ENCODE data around the gene EFTUD2. TPM values are rescaled to one million over a fixed set of nuclear protein-coding genes. Genes with fewer than 3 reads are reported as not detected.

The EFTUD2 gene
- total RNA-seq, 2 experiments from 2014 or later: 175 to 203 TPM

DNA sequence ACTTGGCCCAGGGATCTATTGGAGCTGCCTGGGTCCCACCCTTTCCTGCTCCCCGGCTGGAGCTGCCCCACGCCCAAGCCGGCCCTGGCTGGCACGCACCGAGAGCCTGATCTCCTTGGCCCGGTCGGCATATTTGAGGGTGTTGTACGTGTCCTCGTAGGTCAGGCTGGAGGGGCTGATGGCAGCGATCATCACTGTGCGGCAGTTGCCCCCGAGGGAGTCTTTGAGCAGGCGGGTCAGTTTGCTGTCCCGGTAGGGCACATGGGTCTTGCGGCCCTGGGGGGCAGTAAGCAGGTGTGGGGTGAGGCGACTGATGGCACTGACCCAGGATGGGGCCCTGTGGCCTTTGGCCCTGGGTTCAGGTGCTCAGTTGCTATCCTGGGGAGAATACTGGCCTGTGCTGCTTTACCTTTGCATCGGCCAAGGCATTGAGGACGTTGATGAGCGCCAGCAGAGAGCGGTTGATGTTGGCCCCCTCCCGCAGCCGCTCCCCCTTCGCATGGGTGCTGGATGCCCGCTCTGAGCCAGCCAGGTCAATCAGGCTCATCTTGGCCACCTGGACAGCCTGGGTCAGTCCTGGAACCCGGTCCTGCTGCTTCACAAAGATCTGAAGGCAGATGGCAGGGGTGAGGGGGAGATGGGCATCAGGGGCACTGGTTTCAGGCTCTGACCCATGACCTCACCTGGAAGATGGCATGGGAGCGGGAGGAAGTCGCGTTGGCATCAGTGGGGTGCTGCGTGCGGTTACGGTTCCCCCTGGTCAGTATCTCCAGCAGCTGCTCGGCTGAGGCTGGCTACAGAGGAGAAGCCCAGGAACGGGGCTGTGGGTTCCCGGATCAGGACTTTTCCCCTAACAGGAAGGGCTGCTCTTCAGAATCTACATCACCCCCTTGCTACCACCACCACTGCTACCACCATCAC, 34.8 kb upstream of the EFTUD2 start:
- no peak overlapping the region for H3K27ac Mint-ChIP-seq
- peaks cover 37% of the 10 kb centered on the region for H3K36me3 Mint-ChIP-seq (ENCODE audit: low read depth)
- intact Hi-C loops (cut with DNase I, micrococcal nuclease): no loop called here
- no peak overlapping the region for H3K4me3 Mint-ChIP-seq
- no peaks in the 10 kb centered on the region for H3K27me3 Mint-ChIP-seq
- peaks cover 6% of the 10 kb centered on the region for H3K4me1 Mint-ChIP-seq
- DNase-seq: peak; percentile 0
- POLR2A ChIA-PET: interaction anchor here (0.6 to 0.7 kb wide), 2 partner anchors 19 to 48 kb away, joined by 3 to 4 read pairs; no protein-coding TSS in a partner anchor
- ATAC-seq: no peak
- CTCF ChIA-PET: interaction anchor here (0.6 kb wide), 1 partner anchor 52 kb away, joined by 3 read pairs; no protein-coding TSS in a partner anchor
- no peaks in the 10 kb centered on the region for H3K9me3 Mint-ChIP-seq (ENCODE audit: low read depth)

DNA sequence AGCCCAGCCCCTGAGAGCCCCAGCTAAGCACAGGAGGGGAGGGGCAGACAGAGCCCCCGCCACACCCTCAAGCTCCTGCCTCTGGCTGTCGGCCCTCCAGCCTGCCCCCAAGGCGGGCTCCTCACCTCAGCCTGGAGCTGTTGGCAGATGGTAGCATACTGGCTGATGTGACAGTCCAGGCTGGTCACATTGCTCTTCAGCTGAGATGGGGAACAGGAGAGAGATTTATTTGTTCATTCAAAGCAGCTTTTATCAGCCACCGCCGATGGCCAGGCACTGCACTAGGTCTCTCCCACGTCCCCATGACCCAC, 33.5 kb upstream of the EFTUD2 start:
- ATAC-seq (no peak), DNase-seq (peak; percentile 2)
- H3K27me3 Mint-ChIP-seq: no peaks in the 10 kb centered on the region
- intact Hi-C loops (cut with DNase I, micrococcal nuclease): no loop called here
- CTCF ChIA-PET: no interaction called here
- POLR2A ChIA-PET: no interaction called here
- no peak overlapping the region for H3K27ac Mint-ChIP-seq
- H3K9me3 Mint-ChIP-seq (ENCODE audit: low read depth): no peaks in the 10 kb centered on the region
- H3K4me1 Mint-ChIP-seq: peaks cover 6% of the 10 kb centered on the region
- no peak overlapping the region for H3K4me3 Mint-ChIP-seq
- H3K36me3 Mint-ChIP-seq (ENCODE audit: low read depth): peaks cover 42% of the 10 kb centered on the region

DNA sequence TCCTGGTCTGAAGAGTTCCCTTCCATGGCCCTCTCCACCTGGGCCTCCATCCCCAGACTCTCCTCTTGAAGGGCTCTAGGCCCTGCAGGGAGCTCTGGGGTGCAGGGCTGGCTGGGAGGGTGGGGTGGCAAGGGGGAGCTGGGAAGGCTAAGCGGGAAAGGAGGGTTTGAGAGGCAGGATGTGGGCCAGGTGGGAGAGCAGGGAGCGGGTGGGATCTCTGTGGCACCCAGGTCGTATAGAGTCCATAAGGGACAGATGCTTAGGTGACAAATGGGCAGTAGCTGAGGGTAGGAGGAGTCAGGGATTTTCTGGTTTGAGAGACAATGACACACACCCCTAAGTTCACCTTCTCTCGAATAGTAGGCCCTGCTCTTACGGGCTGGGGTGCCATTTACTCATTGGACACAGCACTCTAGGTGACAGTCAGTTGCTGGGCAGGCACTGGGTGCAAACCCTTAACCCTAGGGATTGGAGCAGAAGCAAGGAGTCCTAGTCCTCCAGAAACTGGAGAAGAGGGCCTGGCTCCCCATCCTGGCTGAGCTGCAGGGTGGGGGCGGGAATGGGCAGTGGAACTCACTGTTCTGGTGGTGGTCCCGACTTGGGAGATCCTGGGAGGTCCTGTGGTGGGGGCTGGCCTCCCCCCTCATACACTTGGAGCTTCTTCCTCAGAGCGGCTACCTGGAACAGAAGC, 33.0 kb upstream of the EFTUD2 start:
- intact Hi-C loops (cut with DNase I, micrococcal nuclease): no loop called here
- no peaks in the 10 kb centered on the region for H3K9me3 Mint-ChIP-seq (ENCODE audit: low read depth)
- no peak overlapping the region for H3K4me3 Mint-ChIP-seq
- peak; percentile 1 for DNase-seq
- peaks cover 6% of the 10 kb centered on the region for H3K4me1 Mint-ChIP-seq
- no peaks in the 10 kb centered on the region for H3K27me3 Mint-ChIP-seq
- peaks cover 43% of the 10 kb centered on the region for H3K36me3 Mint-ChIP-seq (ENCODE audit: low read depth)
- ChIA-PET CTCF (interaction anchor here (1.8 kb wide), 1 partner anchor 12 kb away, joined by 7 read pairs; no protein-coding TSS in a partner anchor), POLR2A (interaction anchor here (0.6 kb wide), 1 partner anchor 40 kb away, joined by 7 read pairs; no protein-coding TSS in a partner anchor)
- ATAC-seq: no peak
- H3K27ac Mint-ChIP-seq: no peak overlapping the region

DNA sequence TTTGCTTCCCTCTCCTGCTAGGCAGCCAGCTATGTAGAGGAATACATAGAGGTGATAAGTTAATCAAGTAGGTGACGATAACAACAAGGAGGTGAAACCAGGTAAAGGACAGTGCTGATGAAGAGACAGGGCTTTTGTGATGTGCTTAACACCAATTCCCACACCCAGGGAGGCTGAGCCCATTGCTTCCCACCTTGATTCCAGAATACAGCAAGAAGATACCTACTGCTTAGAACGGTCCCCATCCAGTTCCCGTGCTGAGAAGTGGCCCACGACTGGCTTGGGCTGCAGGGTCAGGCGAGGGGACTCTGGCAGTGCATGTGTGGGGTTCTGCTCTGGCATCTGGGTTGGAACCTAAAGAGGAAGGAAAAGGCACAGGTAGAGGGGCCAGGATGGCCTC, 32.1 kb upstream of the EFTUD2 start:
- Mint-ChIP-seq H3K27me3 (no peaks in the 10 kb centered on the region), H3K27ac (no peak overlapping the region), H3K4me1 (peaks cover 2% of the 10 kb centered on the region), H3K4me3 (no peak overlapping the region), H3K36me3 (ENCODE audit: low read depth) (peaks cover 46% of the 10 kb centered on the region), H3K9me3 (ENCODE audit: low read depth) (no peaks in the 10 kb centered on the region)
- ChIA-PET CTCF (interaction anchor here (1.1 to 1.8 kb wide), 2 partner anchors 11 kb away, joined by 3 to 7 read pairs; no protein-coding TSS in a partner anchor), POLR2A (interaction anchor here (0.6 kb wide), 1 partner anchor 41 kb away, joined by 7 read pairs; no protein-coding TSS in a partner anchor)
- intact Hi-C loops (cut with DNase I, micrococcal nuclease): no loop called here
- ATAC-seq (no peak), DNase-seq (peak; percentile 1)

DNA sequence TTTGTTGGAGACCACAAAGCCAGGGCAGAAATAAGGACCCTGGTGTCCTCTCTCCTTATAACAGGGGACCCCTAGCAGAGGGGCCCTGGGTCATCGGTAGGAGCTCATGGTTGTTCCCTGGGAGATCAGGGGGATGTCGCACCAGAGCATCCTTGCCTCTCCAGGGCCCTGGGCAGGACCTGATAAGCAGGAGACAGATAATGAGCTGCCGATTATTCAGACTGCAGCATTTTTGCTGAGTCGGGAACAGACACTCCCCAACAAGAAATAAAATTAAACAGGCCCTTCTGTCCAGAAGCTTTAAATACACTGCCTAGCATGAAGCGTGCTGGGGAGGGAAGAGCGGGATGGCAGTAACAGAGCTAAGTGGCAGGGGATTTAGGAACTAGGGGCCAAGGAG, 31.4 kb upstream of the EFTUD2 start:
- ATAC-seq: no peak
- H3K36me3 Mint-ChIP-seq (ENCODE audit: low read depth): peaks cover 45% of the 10 kb centered on the region
- ChIA-PET CTCF (interaction anchor here (0.9 to 1.8 kb wide), 3 partner anchors 10 to 91 kb away, joined by 3 to 7 read pairs (median 5); no protein-coding TSS in a partner anchor), POLR2A (no interaction called here)
- peak; percentile 1 for DNase-seq
- H3K4me3 Mint-ChIP-seq: no peak overlapping the region
- no peak overlapping the region for H3K27ac Mint-ChIP-seq
- intact Hi-C loops (cut with DNase I, micrococcal nuclease): no loop called here
- no peaks in the 10 kb centered on the region for H3K4me1 Mint-ChIP-seq
- no peaks in the 10 kb centered on the region for H3K9me3 Mint-ChIP-seq (ENCODE audit: low read depth)
- no peaks in the 10 kb centered on the region for H3K27me3 Mint-ChIP-seq

DNA sequence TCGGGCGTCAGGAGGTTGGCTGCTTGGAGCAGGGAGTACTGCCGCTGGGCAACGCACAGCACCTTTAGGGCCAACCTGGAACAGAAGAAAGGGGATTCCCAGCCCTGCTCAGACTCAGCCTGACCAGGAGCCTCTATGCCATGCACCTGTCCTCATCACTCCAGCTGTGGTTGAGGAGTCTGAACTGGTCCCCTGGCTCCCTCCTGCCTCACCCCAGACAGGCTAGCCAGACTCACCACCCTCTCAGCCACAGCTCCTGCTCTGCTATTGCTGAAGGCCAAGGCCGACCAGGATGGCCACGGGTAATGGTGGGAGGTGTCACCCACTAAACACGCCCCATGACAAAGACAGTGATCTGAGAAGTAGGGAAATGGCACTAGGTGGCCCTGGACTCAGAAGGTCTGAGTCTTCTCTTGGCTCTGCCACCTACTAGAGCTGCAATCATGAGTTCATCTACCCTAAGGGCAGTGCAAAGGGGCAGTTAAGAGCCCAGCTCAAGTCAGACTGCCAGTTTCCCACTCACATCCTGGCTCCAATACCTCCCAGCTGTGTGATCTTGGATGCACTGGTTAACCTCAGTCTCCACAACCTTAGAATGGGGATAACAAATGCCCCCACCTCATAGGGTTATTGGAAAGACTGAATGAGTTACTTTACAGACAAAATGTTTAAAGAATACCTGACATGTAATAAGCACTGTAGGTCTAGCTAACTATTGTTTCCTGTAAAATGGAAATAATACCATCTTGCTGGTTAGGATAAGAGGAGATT, 29.9 kb upstream of the EFTUD2 start:
- Mint-ChIP-seq H3K4me3 (no peak overlapping the region), H3K27me3 (no peaks in the 10 kb centered on the region), H3K9me3 (ENCODE audit: low read depth) (no peaks in the 10 kb centered on the region), H3K36me3 (ENCODE audit: low read depth) (peaks cover 42% of the 10 kb centered on the region), H3K4me1 (no peaks in the 10 kb centered on the region), H3K27ac (no peak overlapping the region)
- ChIA-PET POLR2A (no interaction called here), CTCF (interaction anchor here (0.5 kb wide), 1 partner anchor 121 kb away, joined by 4 read pairs; no protein-coding TSS in a partner anchor)
- DNase-seq: peak; percentile 3
- intact Hi-C loops (cut with DNase I, micrococcal nuclease): loop anchor here in 1 of 2 experiments (10.0 kb wide), 1 partner anchor 266 kb away; no protein-coding TSS in a partner anchor
- no peak for ATAC-seq

DNA sequence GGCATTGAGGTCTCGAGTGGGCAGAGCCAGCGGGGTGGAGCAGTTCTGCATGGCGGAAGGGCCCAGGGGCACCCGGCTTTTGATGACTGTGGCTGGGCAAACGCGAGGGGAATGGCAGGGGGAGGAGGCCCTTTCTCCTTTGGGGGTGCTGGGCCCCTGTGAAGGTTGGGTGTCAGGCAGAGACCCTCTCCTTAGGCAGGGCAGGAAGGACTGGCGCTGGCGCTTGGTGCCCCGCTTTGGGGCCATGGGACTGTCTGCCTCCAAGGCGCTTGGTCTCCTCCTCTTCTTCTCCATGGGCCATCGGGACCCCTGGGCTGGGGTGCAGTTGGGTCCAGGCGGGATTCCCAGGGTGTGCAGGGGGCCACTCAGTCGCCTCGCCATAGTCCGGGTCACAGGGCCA, 28.9 kb upstream of the EFTUD2 start:
- no peak for ATAC-seq
- Mint-ChIP-seq H3K27ac (no peak overlapping the region), H3K9me3 (ENCODE audit: low read depth) (no peaks in the 10 kb centered on the region), H3K4me3 (no peak overlapping the region), H3K36me3 (ENCODE audit: low read depth) (peaks cover 38% of the 10 kb centered on the region), H3K27me3 (no peaks in the 10 kb centered on the region), H3K4me1 (no peaks in the 10 kb centered on the region)
- ChIA-PET CTCF (no interaction called here), POLR2A (no interaction called here)
- intact Hi-C loops (cut with DNase I, micrococcal nuclease): loop anchor here in 1 of 2 experiments (10.0 kb wide), 1 partner anchor 267 kb away; no protein-coding TSS in a partner anchor
- no peak for DNase-seq

DNA sequence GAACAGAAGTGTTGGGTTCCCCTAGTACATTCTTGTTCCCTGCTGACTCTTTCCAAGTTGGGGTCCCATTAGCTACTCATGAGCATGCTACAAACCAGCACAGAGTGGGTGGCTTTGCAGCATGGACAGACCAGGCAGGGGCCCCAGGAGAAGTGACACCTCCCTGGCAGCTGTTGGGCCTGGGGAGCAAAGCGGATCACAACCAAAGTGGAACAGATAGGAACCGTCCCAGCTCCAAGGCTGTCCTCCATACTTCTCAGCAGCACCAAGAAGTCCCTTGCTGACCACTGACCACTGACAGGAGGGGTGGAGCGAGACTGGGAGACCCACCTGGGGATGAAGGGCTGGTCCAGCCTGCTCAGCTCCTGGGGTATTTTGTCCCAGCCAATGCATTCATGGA, 28.5 kb upstream of the EFTUD2 start:
- DNase-seq (peak; percentile 3), ATAC-seq (no peak)
- Mint-ChIP-seq H3K27me3 (no peaks in the 10 kb centered on the region), H3K9me3 (ENCODE audit: low read depth) (no peaks in the 10 kb centered on the region), H3K4me3 (no peak overlapping the region), H3K27ac (no peak overlapping the region), H3K36me3 (ENCODE audit: low read depth) (peaks cover 38% of the 10 kb centered on the region), H3K4me1 (no peaks in the 10 kb centered on the region)
- CTCF ChIA-PET: no interaction called here
- POLR2A ChIA-PET: no interaction called here
- intact Hi-C loops (cut with DNase I, micrococcal nuclease): loop anchor here in 1 of 2 experiments (10.0 kb wide), 1 partner anchor 267 kb away; no protein-coding TSS in a partner anchor

DNA sequence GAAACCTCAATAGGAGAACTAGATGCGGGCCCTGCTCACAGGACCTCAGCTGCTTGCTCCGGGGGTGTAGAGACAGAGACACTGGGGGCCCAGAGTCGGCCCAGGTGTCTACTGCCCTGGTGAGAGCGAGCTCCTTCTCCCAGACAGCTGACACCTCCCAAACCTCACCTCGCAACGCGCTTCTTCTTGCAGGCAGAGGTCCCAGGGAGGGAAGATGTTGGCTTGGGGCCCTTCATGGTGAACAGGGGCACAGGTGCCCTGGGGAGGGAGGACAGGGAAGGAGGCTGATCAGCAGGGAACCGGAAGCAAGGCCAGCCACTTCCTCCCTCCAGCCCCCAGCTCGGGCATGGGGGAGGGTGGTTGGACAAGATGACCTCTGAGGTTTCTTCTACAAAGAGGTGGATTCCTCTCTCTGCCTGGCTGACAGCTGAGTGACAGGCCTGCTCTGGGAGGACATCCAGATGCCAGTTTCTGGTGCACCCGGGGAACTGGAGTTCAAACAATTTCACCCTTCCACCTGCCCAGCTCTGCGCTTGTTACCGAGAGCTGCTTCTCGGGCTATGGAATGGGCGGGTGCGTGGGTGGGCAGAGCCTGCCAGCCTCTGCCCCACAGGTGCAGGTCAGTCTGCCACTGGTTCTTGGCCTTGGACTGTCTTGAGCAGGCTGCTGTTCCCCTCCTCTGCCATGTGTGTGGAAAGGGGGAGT, 27.7 kb upstream of the EFTUD2 start:
- Mint-ChIP-seq H3K36me3 (ENCODE audit: low read depth) (peaks cover 33% of the 10 kb centered on the region), H3K27me3 (no peaks in the 10 kb centered on the region), H3K4me1 (no peaks in the 10 kb centered on the region), H3K27ac (no peak overlapping the region), H3K9me3 (ENCODE audit: low read depth) (no peaks in the 10 kb centered on the region), H3K4me3 (no peak overlapping the region)
- POLR2A ChIA-PET: no interaction called here
- no peak for ATAC-seq
- DNase-seq: peak; percentile 3
- intact Hi-C loops (cut with DNase I, micrococcal nuclease): loop anchor here in 1 of 2 experiments (10.0 kb wide), 1 partner anchor 268 kb away; no protein-coding TSS in a partner anchor
- CTCF ChIA-PET: interaction anchor here (0.7 to 1.0 kb wide), 2 partner anchors 16 to 52 kb away, joined by 3 read pairs; no protein-coding TSS in a partner anchor

DNA sequence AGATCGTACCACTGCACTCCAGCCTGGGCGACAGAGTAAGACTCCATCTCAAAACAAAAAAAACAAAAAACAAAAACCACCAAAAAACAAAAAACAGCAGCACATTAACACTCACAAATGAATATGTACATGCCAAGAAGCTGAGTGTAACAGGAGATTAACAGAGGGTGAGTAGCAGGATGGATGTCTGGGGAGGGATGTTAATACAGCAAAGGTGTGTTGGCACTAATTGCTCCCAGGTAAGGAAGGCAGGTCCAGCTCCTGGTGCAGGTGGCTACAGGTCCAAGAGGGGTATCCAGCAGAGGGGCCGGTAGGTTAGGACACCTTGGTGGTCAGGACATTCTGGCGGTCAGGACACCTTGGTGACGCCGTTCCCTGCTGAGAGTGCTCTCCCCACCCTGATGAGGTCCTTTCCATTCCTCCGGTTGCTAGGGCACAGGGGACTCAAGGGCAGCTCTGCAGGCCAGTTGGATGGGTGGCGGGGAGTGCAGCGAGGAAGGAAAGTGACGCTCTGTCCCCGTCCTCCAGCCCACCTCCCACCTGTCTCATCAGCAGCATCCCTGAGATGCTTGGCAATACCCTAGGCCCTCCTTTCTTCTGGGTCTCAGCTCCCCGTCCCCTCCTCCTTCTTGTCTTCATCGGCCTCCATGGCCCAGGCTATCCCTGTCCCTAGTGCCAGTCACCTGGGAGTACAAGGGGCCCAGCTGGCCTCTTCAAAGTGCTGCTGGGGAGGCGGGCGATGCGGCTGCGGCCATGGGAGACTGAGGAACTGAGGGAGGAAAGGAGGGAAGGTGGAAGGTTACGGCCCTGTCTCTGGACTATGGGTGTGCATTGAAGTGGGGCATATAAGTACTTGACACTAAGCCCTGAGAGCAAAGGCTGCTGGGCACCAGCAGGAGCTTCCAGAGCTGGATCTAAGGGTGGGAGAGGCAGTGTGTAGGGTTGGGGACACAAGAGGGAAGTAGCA, 26.8 kb upstream of the EFTUD2 start:
- CTCF ChIA-PET: interaction anchor here (0.6 to 1.0 kb wide), 2 partner anchors 15 to 174 kb away, joined by 3 read pairs; no protein-coding TSS in a partner anchor
- Mint-ChIP-seq H3K4me3 (no peak overlapping the region), H3K27me3 (peaks cover 4% of the 10 kb centered on the region), H3K36me3 (ENCODE audit: low read depth) (peaks cover 30% of the 10 kb centered on the region), H3K4me1 (no peaks in the 10 kb centered on the region), H3K9me3 (ENCODE audit: low read depth) (no peaks in the 10 kb centered on the region), H3K27ac (no peak overlapping the region)
- intact Hi-C loops (cut with DNase I, micrococcal nuclease): loop anchor here in 1 of 2 experiments (10.0 kb wide), 1 partner anchor 269 kb away; no protein-coding TSS in a partner anchor
- POLR2A ChIA-PET: no interaction called here
- DNase-seq: peak; percentile 4
- ATAC-seq: no peak
